ENCODE measurements around the gene AGBL1.

DNA sequence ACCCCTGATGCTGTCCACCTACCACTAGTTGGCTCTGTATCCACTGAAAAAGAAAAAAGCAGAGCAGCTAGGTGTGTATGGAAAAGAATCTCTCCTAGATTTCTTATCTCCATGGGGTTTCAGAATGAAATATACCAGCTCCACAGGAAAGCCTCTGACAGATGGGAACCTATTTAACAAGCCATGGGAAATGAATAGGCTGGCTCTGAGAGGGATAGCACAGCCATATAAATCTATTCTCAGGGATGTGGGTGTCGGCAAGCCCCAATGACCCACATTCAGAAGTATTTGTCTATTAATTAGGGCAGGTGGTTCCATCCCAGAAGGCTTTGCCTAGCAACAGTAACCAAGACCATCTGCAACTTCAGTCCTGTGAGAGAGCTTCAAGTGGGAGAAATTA lies 694.1 kb downstream of the AGBL1 start:
- TF ChIP-seq, protein P1, sequence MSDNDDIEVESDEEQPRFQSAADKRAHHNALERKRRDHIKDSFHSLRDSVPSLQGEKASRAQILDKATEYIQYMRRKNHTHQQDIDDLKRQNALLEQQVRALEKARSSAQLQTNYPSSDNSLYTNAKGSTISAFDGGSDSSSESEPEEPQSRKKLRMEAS (IDR thresholded peaks at IDR 0.05; ENCODE audit: insufficient read depth, insufficient read length), result no peak
- TF ChIP-seq, protein P2, sequence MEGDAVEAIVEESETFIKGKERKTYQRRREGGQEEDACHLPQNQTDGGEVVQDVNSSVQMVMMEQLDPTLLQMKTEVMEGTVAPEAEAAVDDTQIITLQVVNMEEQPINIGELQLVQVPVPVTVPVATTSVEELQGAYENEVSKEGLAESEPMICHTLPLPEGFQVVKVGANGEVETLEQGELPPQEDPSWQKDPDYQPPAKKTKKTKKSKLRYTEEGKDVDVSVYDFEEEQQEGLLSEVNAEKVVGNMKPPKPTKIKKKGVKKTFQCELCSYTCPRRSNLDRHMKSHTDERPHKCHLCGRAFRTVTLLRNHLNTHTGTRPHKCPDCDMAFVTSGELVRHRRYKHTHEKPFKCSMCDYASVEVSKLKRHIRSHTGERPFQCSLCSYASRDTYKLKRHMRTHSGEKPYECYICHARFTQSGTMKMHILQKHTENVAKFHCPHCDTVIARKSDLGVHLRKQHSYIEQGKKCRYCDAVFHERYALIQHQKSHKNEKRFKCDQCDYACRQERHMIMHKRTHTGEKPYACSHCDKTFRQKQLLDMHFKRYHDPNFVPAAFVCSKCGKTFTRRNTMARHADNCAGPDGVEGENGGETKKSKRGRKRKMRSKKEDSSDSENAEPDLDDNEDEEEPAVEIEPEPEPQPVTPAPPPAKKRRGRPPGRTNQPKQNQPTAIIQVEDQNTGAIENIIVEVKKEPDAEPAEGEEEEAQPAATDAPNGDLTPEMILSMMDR (IDR thresholded peaks at IDR 0.05; ENCODE audit: extremely low read depth in 1 of 2, insufficient read depth in 1 of 2, low read depth in 1 of 2, low read length in 2 of 2), result no peak

Measured in endothelial cell of umbilical vein (primary cell).